BLaER1 treated with 17β-estradiol and CSF1 and Interleukin-3, amounts not matched to agents 10 nM and 100 nM (cell line): ENCODE results near the gene FABP6.

ENCODE experiments used
- H3K27ac ChIP-seq, 11 experiments: shearing (Covaris generic); formaldehyde crosslinking; 2 replicates each; pipeline ENCODE4 v1.8.1; 2022
- H3K27me3 ChIP-seq, 11 experiments: shearing (Covaris generic); formaldehyde crosslinking; 2 replicates each; pipeline ENCODE4 v1.8.1; 2022
- H3K36me3 ChIP-seq, 11 experiments: shearing (Covaris generic); formaldehyde crosslinking; 2 replicates each; pipeline ENCODE4 v1.8.1; 2022
- H3K4me1 ChIP-seq, 10 experiments: shearing (Covaris generic); formaldehyde crosslinking; 2 replicates each; pipeline ENCODE4 v1.8.1; 2022
- H3K4me2 ChIP-seq, 11 experiments: shearing (Covaris generic); formaldehyde crosslinking; 2 replicates each; pipeline ENCODE4 v1.8.1; 2022
- H3K4me3 ChIP-seq, 10 experiments: shearing (Covaris generic); formaldehyde crosslinking; 2 replicates each; pipeline ENCODE4 v1.8.1; 2022
- H3K9ac ChIP-seq, 11 experiments: shearing (Covaris generic); formaldehyde crosslinking; 2 replicates each; pipeline ENCODE4 v1.8.1; 2022
- H3K9me3 ChIP-seq, 11 experiments: shearing (Covaris generic); formaldehyde crosslinking; replicated peaks in 1 of 11; 2 replicates each; pipeline ENCODE4 v1.8.1; 2022
- H4K20me1 ChIP-seq, 11 experiments: shearing (Covaris generic); formaldehyde crosslinking; 2 replicates each; pipeline ENCODE4 v1.8.1; 2022
- Cebpa-rat ChIP-seq, 11 experiments: shearing (Covaris generic); IDR thresholded peaks; 2 replicates each; pipeline ENCODE4 v1.8.1; 2022

Gene FABP6

DNA sequence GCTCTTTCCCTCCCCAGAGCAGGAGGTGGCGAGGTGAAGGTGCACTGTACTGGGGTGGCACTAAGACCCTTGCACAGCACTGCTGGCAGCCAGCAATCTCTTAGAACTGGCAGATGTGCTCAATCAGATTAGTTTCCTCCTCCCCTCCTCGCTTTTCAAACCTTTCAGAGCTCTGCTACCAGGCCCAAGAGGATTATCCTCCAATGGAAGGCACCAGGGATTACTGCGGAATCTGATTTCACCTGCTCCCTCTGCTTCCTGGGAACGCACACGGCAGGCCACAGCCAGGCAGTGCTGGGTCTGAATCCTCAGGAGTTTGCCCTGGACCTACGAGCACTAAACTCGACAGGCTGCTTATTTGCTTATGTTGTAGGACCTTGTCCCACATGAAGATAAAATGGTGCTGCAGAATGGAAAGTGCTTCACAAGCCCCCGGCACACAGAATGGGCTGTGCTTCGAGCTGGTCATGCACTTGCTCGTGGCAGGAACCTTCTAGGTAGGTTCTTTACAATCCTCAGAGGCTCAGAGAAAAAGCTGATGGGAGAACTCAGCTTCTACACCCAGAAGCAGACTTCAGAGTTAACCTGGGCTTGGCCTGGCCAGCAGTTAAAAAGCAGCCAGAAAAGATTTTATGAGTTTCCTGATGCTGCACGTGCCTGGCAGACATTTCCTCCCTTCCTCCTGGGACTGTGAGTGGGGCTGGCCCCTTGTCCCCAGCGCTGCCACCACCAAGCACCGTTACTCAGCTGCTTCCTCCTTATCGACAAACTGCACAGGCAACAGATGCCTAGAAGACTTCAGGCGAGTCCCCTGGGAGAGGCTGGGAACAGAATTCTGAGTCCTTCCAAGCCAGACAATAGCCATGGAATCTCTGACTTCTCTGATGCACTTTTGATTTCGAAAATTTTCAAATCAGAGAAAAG, 33.1 kb downstream of the FABP6 start:
- H3K4me2 ChIP-seq: peak overlapping the region; percentile 71 to 92 (median 78)
- H3K9ac ChIP-seq: peak overlapping the region in 9 of 11 experiments; percentile 3 to 64 (median 53); a peak in 13 of 22 replicates
- peaks cover 0 to 45% (median 0%) of the 10 kb centered on the region in 11 experiments; a peak in 3 of 22 replicates for H4K20me1 ChIP-seq
- no peak for TF ChIP-seq Cebpa-rat (IDR thresholded peaks at IDR 0.05)
- H3K27ac ChIP-seq: peak overlapping the region in 8 of 11 experiments; percentile 27 to 77 (median 67); a peak in 15 of 22 replicates
- peak overlapping the region in 2 of 10 experiments; percentile 23 to 35; a peak in 3 of 20 replicates for H3K4me3 ChIP-seq
- H3K27me3 ChIP-seq: no peaks in the 10 kb centered on the region
- peaks cover 0 to 23% (median 0%) of the 10 kb centered on the region in 11 experiments; a peak in 6 of 22 replicates for H3K36me3 ChIP-seq
- peaks cover 48 to 94% (median 82%) of the 10 kb centered on the region in 10 experiments for H3K4me1 ChIP-seq
- H3K9me3 ChIP-seq: no peaks in the 10 kb centered on the region

DNA sequence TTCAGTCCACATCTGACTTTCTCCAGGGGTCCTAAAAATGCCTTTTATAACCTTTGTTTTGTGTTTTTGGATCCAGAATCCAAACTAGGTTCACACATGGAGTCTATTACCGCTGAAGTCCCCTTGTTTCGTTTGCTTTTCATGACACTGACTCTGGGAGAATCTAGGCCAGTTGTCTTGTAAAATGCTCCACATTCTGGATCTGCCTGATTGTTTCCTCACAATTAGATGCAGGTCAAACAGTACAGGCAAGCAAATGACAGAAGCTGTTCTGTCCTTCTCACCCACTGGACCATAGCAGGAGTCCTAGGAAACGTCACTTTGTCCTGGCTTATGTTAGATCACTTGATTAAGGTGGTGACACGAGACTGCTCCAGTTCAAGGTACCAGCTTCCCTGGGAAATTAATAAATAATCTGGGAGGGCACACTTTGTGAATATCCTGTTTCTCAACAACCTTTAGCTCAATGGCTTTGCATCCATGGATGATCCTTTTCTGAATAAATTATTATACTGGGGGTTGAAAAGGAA, 34.1 kb downstream of the FABP6 start:
- Histone ChIP-seq H3K36me3 (peaks cover 0 to 24% (median 0%) of the 10 kb centered on the region in 11 experiments; a peak in 6 of 22 replicates), H3K4me2 (peak overlapping the region; percentile 71 to 92 (median 78); a peak in 21 of 22 replicates), H3K4me3 (no peak overlapping the region), H3K27ac (peak overlapping the region in 6 of 11 experiments; percentile 62 to 77 (median 68); a peak in 12 of 22 replicates), H3K27me3 (no peaks in the 10 kb centered on the region), H4K20me1 (peaks cover 0 to 48% (median 0%) of the 10 kb centered on the region in 11 experiments; a peak in 3 of 22 replicates), H3K4me1 (peaks cover 58 to 100% (median 92%) of the 10 kb centered on the region in 10 experiments), H3K9ac (peak overlapping the region in 5 of 11 experiments; percentile 53 to 64 (median 57); a peak in 8 of 22 replicates), H3K9me3 (no peaks in the 10 kb centered on the region)
- TF ChIP-seq Cebpa-rat (IDR thresholded peaks at IDR 0.05): no peak

DNA sequence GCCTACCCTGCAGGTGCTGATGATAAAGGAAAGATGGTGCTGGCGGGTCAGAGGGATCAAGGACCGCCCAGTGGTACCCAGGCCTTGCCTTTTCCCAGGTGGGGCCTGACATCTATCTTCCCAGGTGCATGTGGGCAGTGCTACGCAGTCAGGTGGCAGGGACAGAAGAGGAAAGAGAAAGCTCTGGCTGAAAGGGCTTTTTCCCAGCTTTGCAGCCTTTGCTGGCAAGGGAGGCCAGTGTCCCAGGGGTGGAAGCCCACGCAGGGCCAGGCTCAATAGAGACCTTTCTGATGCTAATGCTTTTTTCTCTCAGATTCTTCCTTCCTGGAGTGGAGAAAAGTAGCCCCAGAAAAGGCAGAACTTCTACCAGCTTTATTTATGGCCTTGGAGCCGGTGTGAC, 36.7 kb downstream of the FABP6 start:
- Histone ChIP-seq H3K36me3 (0 out of 22 replicates have a peak, but pooled peaks cover 0 to 10% (median 0%) of the 10 kb centered on the region in 11 experiments), H3K4me1 (peaks cover 76 to 100% (median 99%) of the 10 kb centered on the region in 10 experiments), H4K20me1 (peaks cover 0 to 41% (median 0%) of the 10 kb centered on the region in 11 experiments; a peak in 2 of 22 replicates), H3K4me3 (no peak overlapping the region), H3K9me3 (no peaks in the 10 kb centered on the region), H3K9ac (peak overlapping the region in 1 of 11 experiments; percentile 2; a peak in 1 of 22 replicates), H3K4me2 (peak overlapping the region; percentile 35 to 92 (median 75); a peak in 20 of 22 replicates), H3K27me3 (no peaks in the 10 kb centered on the region), H3K27ac (peak overlapping the region in 2 of 11 experiments; percentile 5 to 11; a peak in 2 of 22 replicates)
- TF ChIP-seq Cebpa-rat (IDR thresholded peaks at IDR 0.05): no peak

DNA sequence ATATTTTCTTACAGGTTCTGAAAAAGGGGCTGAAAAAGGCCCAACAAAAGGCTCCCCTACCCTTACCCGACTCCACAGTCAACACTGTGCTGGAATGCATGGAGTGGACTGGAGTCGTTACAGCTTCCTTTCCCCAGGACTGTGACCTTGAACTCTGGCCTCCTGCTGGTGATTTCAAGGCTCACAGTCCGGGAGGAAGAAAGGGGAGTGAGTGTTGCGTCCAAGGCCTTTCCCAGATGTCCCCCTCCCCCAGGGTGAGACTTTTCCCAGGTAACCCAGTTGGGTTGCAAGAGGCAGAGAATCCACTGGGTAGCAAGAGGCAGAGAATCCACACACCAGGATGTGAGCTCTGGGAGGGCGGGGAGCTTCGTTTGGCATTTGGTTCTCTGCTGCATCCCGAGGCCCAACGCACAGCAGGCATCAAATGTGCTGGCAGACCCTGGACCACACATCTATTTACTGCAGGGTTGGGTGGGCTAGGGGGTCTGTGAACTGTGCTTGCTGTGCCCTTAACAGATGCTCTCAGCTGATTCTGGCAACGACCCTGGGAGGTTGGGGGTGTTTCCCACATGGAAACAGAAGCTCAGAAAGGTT, 37.5 kb downstream of the FABP6 start:
- no peak for TF ChIP-seq Cebpa-rat (IDR thresholded peaks at IDR 0.05)
- Histone ChIP-seq H3K4me2 (peak overlapping the region in 5 of 11 experiments; percentile 62 to 92 (median 82); a peak in 11 of 22 replicates), H3K4me3 (no peak overlapping the region), H3K27ac (no peak overlapping the region), H3K9ac (no peak overlapping the region), H3K9me3 (no peaks in the 10 kb centered on the region), H4K20me1 (peaks cover 0 to 38% (median 0%) of the 10 kb centered on the region in 11 experiments; a peak in 2 of 22 replicates), H3K27me3 (no peaks in the 10 kb centered on the region), H3K4me1 (peaks cover 76 to 100% (median 99%) of the 10 kb centered on the region in 10 experiments), H3K36me3 (0 out of 22 replicates have a peak, but pooled peaks cover 0 to 10% (median 0%) of the 10 kb centered on the region in 11 experiments)

DNA sequence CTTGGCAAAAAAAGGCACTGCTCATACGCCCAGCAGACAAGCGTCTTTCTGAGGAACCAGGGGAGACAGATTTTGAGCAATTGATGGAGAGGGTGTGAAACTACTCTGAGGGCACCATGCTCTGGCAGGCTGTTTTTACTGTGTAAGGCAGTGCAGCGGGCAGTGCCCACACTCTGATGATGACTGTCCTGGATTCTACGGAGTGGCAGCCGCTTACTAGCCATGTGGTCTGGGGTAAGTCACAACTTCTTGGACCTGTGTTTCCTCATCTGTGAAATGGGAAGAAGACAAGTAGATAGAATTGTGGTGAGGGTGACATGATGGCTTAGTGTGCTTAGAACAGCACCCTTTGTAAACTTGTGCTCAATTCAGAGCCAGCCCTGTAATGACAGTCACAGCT, 38.8 kb downstream of the FABP6 start:
- H3K4me1 ChIP-seq: peaks cover 70 to 100% (median 99%) of the 10 kb centered on the region in 10 experiments
- no peak for TF ChIP-seq Cebpa-rat (IDR thresholded peaks at IDR 0.05)

DNA sequence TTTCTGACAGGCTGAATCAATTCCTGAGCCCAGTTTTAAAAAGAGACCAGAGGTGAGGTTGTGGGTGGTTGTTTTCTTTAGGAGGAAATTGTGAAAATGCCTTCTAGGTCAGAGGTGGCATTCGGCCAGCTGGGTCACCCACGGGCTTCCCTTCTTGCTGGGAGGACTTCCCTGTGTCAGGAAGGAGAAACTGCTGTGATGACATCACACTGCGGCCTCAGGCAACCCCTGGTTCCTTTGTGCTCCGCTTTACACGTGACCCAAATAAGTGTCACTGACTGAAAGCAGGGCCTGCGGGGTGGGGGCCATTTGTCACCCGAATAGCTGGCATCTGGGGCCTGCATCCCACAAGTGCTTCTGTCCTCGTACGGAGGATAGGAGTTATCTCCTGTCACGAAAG, 39.7 kb downstream of the FABP6 start:
- peak in 1 of 11 experiments; percentile 41; a peak in 1 of 22 replicates for TF ChIP-seq Cebpa-rat (IDR thresholded peaks at IDR 0.05)
- Histone ChIP-seq H3K4me1 (peaks cover 65 to 98% (median 94%) of the 10 kb centered on the region in 10 experiments), H3K9ac (peak overlapping the region; percentile 45 to 66 (median 53); a peak in 18 of 22 replicates), H3K36me3 (0 out of 22 replicates have a peak, but pooled peaks cover 0 to 10% (median 0%) of the 10 kb centered on the region in 11 experiments), H3K27me3 (no peaks in the 10 kb centered on the region), H3K27ac (peak overlapping the region; percentile 61 to 75 (median 69); a peak in 21 of 22 replicates), H4K20me1 (peaks cover 0 to 35% (median 0%) of the 10 kb centered on the region in 11 experiments; a peak in 2 of 22 replicates), H3K4me3 (peak overlapping the region in 1 of 10 experiments; percentile 16; a peak in 1 of 20 replicates), H3K9me3 (no peaks in the 10 kb centered on the region), H3K4me2 (peak overlapping the region; percentile 78 to 96 (median 88))

More for the DNA sequence above, 38.8 kb downstream of the FABP6 start:
- peak overlapping the region; percentile 40 to 75 (median 69); a peak in 19 of 22 replicates for H3K27ac ChIP-seq
- peak overlapping the region in 8 of 11 experiments; percentile 20 to 63 (median 52); a peak in 7 of 22 replicates for H3K9ac ChIP-seq
- peaks cover 0 to 35% (median 0%) of the 10 kb centered on the region in 11 experiments; a peak in 2 of 22 replicates for H4K20me1 ChIP-seq
- 0 out of 22 replicates have a peak, but pooled peaks cover 0 to 10% (median 0%) of the 10 kb centered on the region in 11 experiments for H3K36me3 ChIP-seq
- H3K9me3 ChIP-seq: no peaks in the 10 kb centered on the region
- H3K27me3 ChIP-seq: no peaks in the 10 kb centered on the region
- peak overlapping the region; percentile 78 to 96 (median 88) for H3K4me2 ChIP-seq
- H3K4me3 ChIP-seq: peak overlapping the region in 1 of 10 experiments; percentile 16; a peak in 1 of 20 replicates

DNA sequence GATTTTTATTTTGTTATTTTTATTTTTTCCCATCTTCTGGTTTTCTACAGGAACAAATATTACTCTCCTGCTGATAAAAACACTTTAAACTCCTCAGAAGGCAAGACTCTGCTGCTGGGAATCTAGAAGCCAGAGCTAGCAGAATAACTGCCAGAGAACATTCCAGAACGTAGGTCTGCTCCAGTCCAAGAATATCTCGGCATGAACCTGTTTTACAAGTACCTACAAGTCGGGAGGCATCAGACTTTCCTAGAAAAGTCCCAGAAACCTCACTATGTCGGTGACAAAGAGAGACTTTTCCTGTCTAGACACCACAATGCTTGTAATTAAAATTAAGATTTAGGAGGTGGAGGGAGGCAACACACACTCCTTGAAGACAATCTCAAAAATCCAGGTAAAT, 41.4 kb downstream of the FABP6 start:
- Histone ChIP-seq H3K4me1 (peaks cover 72 to 98% (median 89%) of the 10 kb centered on the region in 10 experiments), H3K4me2 (peak overlapping the region; percentile 75 to 96 (median 88)), H3K27me3 (no peaks in the 10 kb centered on the region), H3K9me3 (no peaks in the 10 kb centered on the region), H3K4me3 (peak overlapping the region in 7 of 10 experiments; percentile 26 to 57 (median 39); a peak in 8 of 20 replicates), H3K27ac (peak overlapping the region; percentile 13 to 75 (median 66); a peak in 19 of 22 replicates), H3K36me3 (peaks cover 0 to 7% (median 0%) of the 10 kb centered on the region in 11 experiments; a peak in 1 of 22 replicates), H3K9ac (peak overlapping the region; percentile 11 to 68 (median 54); a peak in 19 of 22 replicates), H4K20me1 (peaks cover 0 to 35% (median 0%) of the 10 kb centered on the region in 11 experiments; a peak in 2 of 22 replicates)
- no peak for TF ChIP-seq Cebpa-rat (IDR thresholded peaks at IDR 0.05)
